SU-DHL-6 (cell line): ENCODE data around the gene TDP1.
"Not testable (repeated sequence)": the region's sequence is repeated elsewhere in the genome, so short reads cannot be mapped to it uniquely, and the experiment has no call there.

Experiments used
- H2AFZ ChIP-seq: fragments of 200-600 bp; sonication (generic); 2 replicates; pipeline ENCODE4 v1.6.1; 2014; ENCODE audit warnings: low read depth, mild to moderate bottlenecking, moderate library complexity, mixed read lengths, antibody characterized with exemption, low read length; ENCODE audit not compliant: severe bottlenecking
- H3F3A ChIP-seq: fragments of 200-600 bp; shearing (Covaris generic); 2 replicates; pipeline ENCODE4 v1.6.0; 2016; ENCODE audit warnings: antibody characterized with exemption, mild to moderate bottlenecking; ENCODE audit not compliant: insufficient read depth
- H3K27ac ChIP-seq: fragments of 200-600 bp; sonication (generic); 2 replicates; pipeline ENCODE4 v1.5.1; 2016; ENCODE audit warnings: low read depth, mild to moderate bottlenecking, low read length, moderate library complexity, mixed read lengths
- H3K27me3 ChIP-seq: fragments of 200-600 bp; sonication (generic), shearing (Covaris generic); 2 replicates; pipeline ENCODE4 v1.6.0; 2014; ENCODE audit warnings: mild to moderate bottlenecking, low read length
- H3K36me3 ChIP-seq: fragments of 200-600 bp; sonication (generic); 2 replicates; pipeline ENCODE4 v1.6.1; 2014; ENCODE audit warnings: mild to moderate bottlenecking, low read length, mixed read lengths
- H3K4me2 ChIP-seq: fragments of 300-600, 200-600 bp; shearing (Covaris generic), sonication (generic); 2 replicates; pipeline ENCODE4 v1.6.0; 2014; ENCODE audit warnings: low read length, low read depth, mild to moderate bottlenecking; ENCODE audit not compliant: poor library complexity, severe bottlenecking
- H3K4me3 ChIP-seq: fragments of 200-600 bp; sonication (generic); 2 replicates; pipeline ENCODE4 v1.5.1; 2014; ENCODE audit warnings: antibody characterized with exemption, low read length, mild to moderate bottlenecking, mixed read lengths; ENCODE audit not compliant: insufficient read depth, poor library complexity, severe bottlenecking
- H3K79me2 ChIP-seq: fragments of 200-600 bp; sonication (generic); 2 replicates; pipeline ENCODE4 v1.6.1; 2014; ENCODE audit warnings: mild to moderate bottlenecking, low read length, moderate library complexity; ENCODE audit not compliant: insufficient read depth
- H3K9ac ChIP-seq: fragments of 200-600 bp; sonication (generic); 2 replicates; pipeline ENCODE4 v1.7.0; 2014; ENCODE audit warnings: mild to moderate bottlenecking, low read length
- H3K9me2 ChIP-seq: fragments of 200-600 bp; sonication (generic); replicated peaks from 2 replicates; pipeline ENCODE4 v1.6.1; 2014; ENCODE audit warnings: low read length; ENCODE audit not compliant: insufficient read depth
- H3K9me3 ChIP-seq: fragments of 200-600 bp; sonication (generic); 2 replicates; pipeline ENCODE4 v1.6.1; 2014; ENCODE audit warnings: low read length, mixed read lengths; ENCODE audit not compliant: insufficient read depth
- H4K20me1 ChIP-seq: fragments of 200-600 bp; sonication (generic); 2 replicates; pipeline ENCODE4 v1.6.1; 2014; ENCODE audit warnings: low read depth, mild to moderate bottlenecking, antibody characterized with exemption, low read length, moderate library complexity, mixed read lengths
- CTCF ChIP-seq: fragments of 200-600 bp; sonication (generic); IDR thresholded peaks from one replicate; pipeline ENCODE4 v1.5.1; 2017; ENCODE audit warnings: antibody characterized with exemption, mild to moderate bottlenecking, low read length, moderate library complexity; ENCODE audit not compliant: insufficient read depth, poor library complexity, severe bottlenecking
- EZH2phosphoT487 ChIP-seq: fragments of 200-600 bp; sonication (generic), shearing (Covaris generic); conservative IDR thresholded peaks from 2 replicates; pipeline ENCODE4 v1.6.1; 2018; ENCODE audit warnings: mild to moderate bottlenecking, antibody characterized with exemption, low read length, moderate library complexity, mixed read lengths

The TDP1 gene

DNA sequence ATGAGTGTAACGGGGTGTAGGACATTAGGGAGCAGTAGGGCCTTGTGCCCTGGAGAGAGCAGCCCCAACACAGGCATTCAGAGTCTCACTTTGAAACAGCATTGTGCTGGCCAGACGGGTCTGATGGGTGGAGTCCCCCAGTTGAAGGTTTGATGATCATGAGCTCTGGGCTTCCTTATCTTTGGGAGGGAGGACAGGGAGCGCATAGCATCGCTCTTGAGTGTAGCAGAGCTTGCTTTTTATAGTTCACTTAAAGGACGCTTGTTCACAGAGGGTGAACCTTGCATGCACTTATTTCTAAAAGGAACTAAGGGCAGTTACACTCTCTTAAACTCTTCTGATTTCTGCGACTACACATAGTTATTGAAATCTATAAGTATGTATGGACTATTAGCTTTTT, 116.6 kb downstream of the TDP1 start:
- Histone ChIP-seq H3K9me3 (no peaks in the 10 kb centered on the region), H3K36me3 (no peaks in the 10 kb centered on the region), H3K9me2 (no peaks in the 10 kb centered on the region), H3K27me3 (no peaks in the 10 kb centered on the region), H4K20me1 (no peaks in the 10 kb centered on the region), H3K4me3 (no peak overlapping the region), H3K27ac (no peak overlapping the region), H3K9ac (no peak overlapping the region), H3F3A (no peaks in the 10 kb centered on the region), H3K4me2 (no peak overlapping the region), H2AFZ (no peak overlapping the region), H3K79me2 (no peaks in the 10 kb centered on the region)
- TF ChIP-seq CTCF (no peak), EZH2phosphoT487 (no peak)

GRCh38 chr14:90079576-90079975, 123.8 kb downstream of the TDP1 start:
- Histone ChIP-seq H3K36me3 (no peaks in the 10 kb centered on the region), H3K4me2 (no peak overlapping the region), H3K9me2 (no peaks in the 10 kb centered on the region), H4K20me1 (no peaks in the 10 kb centered on the region), H3K4me3 (no peak overlapping the region), H2AFZ (no peak overlapping the region), H3K27me3 (no peaks in the 10 kb centered on the region), H3K79me2 (no peaks in the 10 kb centered on the region), H3K9ac (no peak overlapping the region), H3K27ac (no peak overlapping the region), H3F3A (no peaks in the 10 kb centered on the region), H3K9me3 (no peaks in the 10 kb centered on the region)
- TF ChIP-seq CTCF = no peak
- no peak for TF ChIP-seq EZH2phosphoT487

GRCh38 chr14:90087433-90087832, 131.7 kb downstream of the TDP1 start:
- no peaks in the 10 kb centered on the region for H3F3A ChIP-seq
- H4K20me1 ChIP-seq = no peaks in the 10 kb centered on the region
- H3K27ac ChIP-seq = no peak overlapping the region
- no peaks in the 10 kb centered on the region for H3K9me2 ChIP-seq
- H2AFZ ChIP-seq = no peak overlapping the region
- H3K27me3 ChIP-seq = no peaks in the 10 kb centered on the region
- no peak overlapping the region for H3K4me3 ChIP-seq
- no peaks in the 10 kb centered on the region for H3K9me3 ChIP-seq
- H3K36me3 ChIP-seq = no peaks in the 10 kb centered on the region
- H3K79me2 ChIP-seq = no peaks in the 10 kb centered on the region
- TF ChIP-seq EZH2phosphoT487 (no peak), CTCF (no peak)
- no peak overlapping the region for H3K9ac ChIP-seq
- no peak overlapping the region for H3K4me2 ChIP-seq

GRCh38 chr14:90088176-90088575, 132.4 kb downstream of the TDP1 start:
- Histone ChIP-seq H3K4me3 (no peak overlapping the region), H3K36me3 (no peaks in the 10 kb centered on the region), H3K9ac (no peak overlapping the region), H3K27me3 (no peaks in the 10 kb centered on the region), H3K4me2 (no peak overlapping the region), H3K27ac (no peak overlapping the region), H4K20me1 (no peaks in the 10 kb centered on the region), H3K79me2 (no peaks in the 10 kb centered on the region), H3K9me3 (no peaks in the 10 kb centered on the region), H3K9me2 (no peaks in the 10 kb centered on the region), H3F3A (no peaks in the 10 kb centered on the region), H2AFZ (no peak overlapping the region)
- TF ChIP-seq CTCF = no peak
- TF ChIP-seq EZH2phosphoT487 = no peak

DNA sequence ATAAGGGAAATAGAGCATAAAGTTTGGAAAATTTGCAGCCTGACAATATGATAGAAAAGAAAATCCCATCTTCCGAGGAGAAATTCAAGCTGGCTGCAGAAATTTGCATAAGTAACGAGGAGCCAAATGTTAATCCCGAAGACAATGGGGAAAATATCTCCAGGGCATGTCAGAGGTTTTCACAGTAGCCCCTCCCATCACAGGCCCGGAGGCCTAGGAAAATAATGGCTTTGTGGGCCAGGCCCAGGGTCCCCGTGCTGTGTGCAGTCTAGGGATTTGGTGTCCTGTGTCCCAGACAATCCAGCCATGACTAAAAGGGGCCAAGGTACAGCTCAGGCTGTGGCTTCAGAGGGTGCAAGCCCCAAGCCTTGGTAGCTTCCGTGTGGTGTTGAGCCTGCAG, 133.8 kb downstream of the TDP1 start:
- H2AFZ ChIP-seq, H3K9me3 ChIP-seq: not testable (repeated sequence)

More for the DNA sequence above, 133.8 kb downstream of the TDP1 start:
- H3K79me2 ChIP-seq, H3K9me2 ChIP-seq, H3F3A ChIP-seq, H3K27ac ChIP-seq, H3K36me3 ChIP-seq, H3K9ac ChIP-seq, H3K4me3 ChIP-seq, H3K27me3 ChIP-seq, H3K4me2 ChIP-seq, H4K20me1 ChIP-seq: not testable (repeated sequence)
